KMS-11 (cell line): ENCODE measurements around the gene PGAM2.

Source experiments
- H2AFZ ChIP-seq: fragments of 200-600 bp; sonication (generic); 2 replicates; pipeline ENCODE4 v1.6.1; 2016; ENCODE audit warnings: antibody characterized with exemption, mixed run types, low read depth
- H3K27ac ChIP-seq: fragments of 200-600 bp; sonication (generic); 2 replicates; pipeline ENCODE4 v1.6.1; 2016; ENCODE audit warnings: mild to moderate bottlenecking, mixed run types
- H3K27me3 ChIP-seq: fragments of 200-600 bp; sonication (generic); 2 replicates; pipeline ENCODE4 v1.6.1; 2017; ENCODE audit warnings: mild to moderate bottlenecking, low read depth, mixed run types, moderate library complexity; ENCODE audit not compliant: insufficient read depth
- H3K36me3 ChIP-seq: fragments of 200-600 bp; sonication (generic); 2 replicates; pipeline ENCODE4 v1.6.1; 2017; ENCODE audit warnings: mild to moderate bottlenecking, mixed run types; ENCODE audit not compliant: insufficient read depth
- H3K4me1 ChIP-seq: fragments of 200-600 bp; sonication (generic); 2 replicates; pipeline ENCODE4 v1.6.1; 2016; ENCODE audit warnings: mild to moderate bottlenecking, low read depth, mixed run types; ENCODE audit not compliant: poor library complexity, severe bottlenecking
- H3K4me2 ChIP-seq: fragments of 200-600 bp; sonication (generic); 2 replicates; pipeline ENCODE4 v1.7.0; 2016; ENCODE audit warnings: mild to moderate bottlenecking, mixed run types
- H3K4me3 ChIP-seq: fragments of 200-600 bp; sonication (generic); IDR thresholded peaks from 2 replicates; pipeline ENCODE4 v1.6.1; 2017; ENCODE audit warnings: low read depth, low read length, mixed read lengths; ENCODE audit not compliant: insufficient read depth
- H3K79me2 ChIP-seq: fragments of 200-600 bp; sonication (generic); 2 replicates; pipeline ENCODE4 v1.6.1; 2016; ENCODE audit warnings: low read depth, mixed run types; ENCODE audit not compliant: insufficient read depth
- H3K9ac ChIP-seq: fragments of 200-600 bp; sonication (generic); 2 replicates; pipeline ENCODE4 v1.6.1; 2016; ENCODE audit warnings: mild to moderate bottlenecking, mixed run types
- H4K20me1 ChIP-seq: fragments of 200-600 bp; sonication (generic); 2 replicates; pipeline ENCODE4 v1.6.1; 2016; ENCODE audit warnings: mild to moderate bottlenecking, mixed run types; ENCODE audit not compliant: insufficient read depth
- TF ChIP-seq, protein P1 (sequence below): fragments of 200-600 bp; sonication (generic); conservative IDR thresholded peaks from 2 replicates; pipeline ENCODE4 v1.6.1; 2017; ENCODE audit warnings: low read depth, mild to moderate bottlenecking, antibody characterized with exemption, low read length, moderate library complexity, mixed read lengths

The PGAM2 gene

GRCh38 chr7:44106311-44107065, 41.1 kb upstream of the PGAM2 start:
- H4K20me1 ChIP-seq, result no peaks in the 10 kb centered on the region
- H3K27ac ChIP-seq, result no peak overlapping the region
- H3K4me3 ChIP-seq, result no peak overlapping the region
- no peak overlapping the region for H3K9ac ChIP-seq
- H3K79me2 ChIP-seq, result no peaks in the 10 kb centered on the region
- H3K4me1 ChIP-seq, result no peaks in the 10 kb centered on the region
- peaks cover 8% of the 10 kb centered on the region; the same call in 1 of the 2 replicates for H3K27me3 ChIP-seq
- no peaks in the 10 kb centered on the region for H3K36me3 ChIP-seq
- no peak overlapping the region for H2AFZ ChIP-seq
- H3K4me2 ChIP-seq, result no peak overlapping the region
- TF ChIP-seq, protein P1, sequence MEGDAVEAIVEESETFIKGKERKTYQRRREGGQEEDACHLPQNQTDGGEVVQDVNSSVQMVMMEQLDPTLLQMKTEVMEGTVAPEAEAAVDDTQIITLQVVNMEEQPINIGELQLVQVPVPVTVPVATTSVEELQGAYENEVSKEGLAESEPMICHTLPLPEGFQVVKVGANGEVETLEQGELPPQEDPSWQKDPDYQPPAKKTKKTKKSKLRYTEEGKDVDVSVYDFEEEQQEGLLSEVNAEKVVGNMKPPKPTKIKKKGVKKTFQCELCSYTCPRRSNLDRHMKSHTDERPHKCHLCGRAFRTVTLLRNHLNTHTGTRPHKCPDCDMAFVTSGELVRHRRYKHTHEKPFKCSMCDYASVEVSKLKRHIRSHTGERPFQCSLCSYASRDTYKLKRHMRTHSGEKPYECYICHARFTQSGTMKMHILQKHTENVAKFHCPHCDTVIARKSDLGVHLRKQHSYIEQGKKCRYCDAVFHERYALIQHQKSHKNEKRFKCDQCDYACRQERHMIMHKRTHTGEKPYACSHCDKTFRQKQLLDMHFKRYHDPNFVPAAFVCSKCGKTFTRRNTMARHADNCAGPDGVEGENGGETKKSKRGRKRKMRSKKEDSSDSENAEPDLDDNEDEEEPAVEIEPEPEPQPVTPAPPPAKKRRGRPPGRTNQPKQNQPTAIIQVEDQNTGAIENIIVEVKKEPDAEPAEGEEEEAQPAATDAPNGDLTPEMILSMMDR, result no peak

- H3K27ac ChIP-seq, result no peak overlapping the region
These were observed 40.5 kb upstream of the PGAM2 start for GRCh38 chr7:44105832-44106231.

DNA sequence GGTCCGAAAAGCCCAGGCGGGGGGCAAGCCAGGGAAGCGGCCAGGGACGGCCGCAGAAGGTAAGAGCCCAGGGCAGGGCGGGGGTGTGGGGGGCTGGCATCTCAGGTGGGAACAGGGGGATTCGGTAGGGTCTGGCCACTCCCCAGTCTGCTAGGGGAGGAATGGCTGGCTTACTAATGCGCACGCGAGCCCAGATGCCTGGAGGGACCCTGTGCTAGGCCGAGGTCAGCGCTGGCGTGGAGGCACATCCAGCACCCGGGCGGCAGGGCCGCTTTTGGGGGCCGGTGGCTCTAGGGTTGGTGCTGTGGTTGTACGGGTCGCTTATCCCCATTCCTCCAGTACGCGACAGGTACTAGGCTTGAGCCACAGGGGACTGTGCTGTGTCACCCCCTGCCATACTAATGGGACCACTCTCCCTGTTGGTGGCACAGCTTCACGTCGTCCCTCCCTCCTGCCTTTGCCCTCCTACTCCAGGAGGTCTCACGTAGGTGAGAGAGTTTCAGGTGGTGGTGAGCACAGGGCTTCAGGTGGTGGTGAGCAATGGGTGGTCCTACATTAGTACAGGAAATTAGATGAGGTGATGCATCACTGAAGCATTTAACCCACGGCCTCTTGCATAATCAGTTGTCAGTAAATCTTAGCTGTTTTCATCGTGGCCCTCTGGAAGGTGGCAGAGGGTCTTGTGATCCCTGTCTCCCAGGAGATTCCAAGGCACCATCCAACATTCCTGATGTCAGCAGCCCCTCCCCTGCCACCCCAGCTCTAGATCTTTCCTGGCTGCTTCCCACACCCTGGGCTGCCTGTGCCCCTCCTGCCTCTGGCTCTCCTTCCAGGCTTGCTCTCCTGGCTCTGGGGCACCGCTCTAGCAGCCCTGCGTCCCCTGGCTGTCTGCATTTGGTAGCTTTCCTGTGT, 39.7 kb upstream of the PGAM2 start:
- H3K79me2 ChIP-seq, result no peaks in the 10 kb centered on the region
- no peak overlapping the region for H3K27ac ChIP-seq
- H3K9ac ChIP-seq, result no peak overlapping the region

More at GRCh38 chr7:44105832-44106231, 40.5 kb upstream of the PGAM2 start:
- Histone ChIP-seq H3K4me2 (no peak overlapping the region), H3K79me2 (no peaks in the 10 kb centered on the region), H2AFZ (no peak overlapping the region), H3K36me3 (no peaks in the 10 kb centered on the region), H3K4me3 (no peak overlapping the region), H3K9ac (no peak overlapping the region), H3K27me3 (peaks cover 8% of the 10 kb centered on the region; the same call in 1 of the 2 replicates), H3K4me1 (no peaks in the 10 kb centered on the region), H4K20me1 (no peaks in the 10 kb centered on the region)
- TF ChIP-seq, protein P1, result no peak

More for the DNA sequence above, 39.7 kb upstream of the PGAM2 start:
- TF ChIP-seq, protein P1, result no peak
- Histone ChIP-seq H3K27me3 (peaks cover 8% of the 10 kb centered on the region; the same call in 1 of the 2 replicates), H2AFZ (no peak overlapping the region), H3K4me1 (no peaks in the 10 kb centered on the region), H3K4me3 (no peak overlapping the region), H3K36me3 (no peaks in the 10 kb centered on the region), H4K20me1 (no peaks in the 10 kb centered on the region), H3K4me2 (no peak overlapping the region)
